OCI-LY7 (cell line): ENCODE measurements around the gene RDH16. TPM values are rescaled to one million over a fixed set of nuclear protein-coding genes. Genes with fewer than 3 reads are reported as not detected.
"Not testable (repeated sequence)": the region's sequence is repeated elsewhere in the genome, so short reads cannot be mapped to it uniquely, and the experiment has no call there.

Source experiments
- BruUV-seq: library from RNA; stranded (reverse); fragments of 400-500 nt; replicated peaks from 2 replicates; lab custom pipeline; 2021; lab: Mats Ljungman, UMichigan
- CTCF ChIA-PET: fragments of 300-600 bp; sonication (Branson Sonifier 250); formaldehyde crosslinking; loops from one replicate; lab custom pipeline; 2022; ENCODE audit warnings: antibody characterized with exemption; ENCODE audit not compliant: unreplicated experiment; lab: Charles Lee
- POLR2A ChIA-PET: fragments of 300-600 bp; sonication (Branson Sonifier 250); formaldehyde crosslinking; loops from one replicate; lab custom pipeline; 2022; ENCODE audit warnings: antibody characterized with exemption; lab: Charles Lee
- DNase-seq: peaks from one replicate; pipeline ENCODE4 v3.0.0-alpha.2; 2015; ENCODE audit warnings: low spot score
- H2AFZ ChIP-seq: fragments of 200-600 bp; sonication (generic), shearing (Covaris generic); 2 replicates; pipeline ENCODE4 v1.6.1; 2014; ENCODE audit warnings: mild to moderate bottlenecking, antibody characterized with exemption, low read length, moderate library complexity
- H3K27ac ChIP-seq: fragments of 200-600 bp; sonication (generic); 2 replicates; pipeline ENCODE4 v1.5.1; 2014; ENCODE audit warnings: mixed run types, low read depth, mild to moderate bottlenecking, moderate library complexity, low read length, inconsistent platforms; ENCODE audit not compliant: poor library complexity, severe bottlenecking
- H3K36me3 ChIP-seq: fragments of 200-600 bp; sonication (generic); 2 replicates; pipeline ENCODE4 v1.6.1; 2014; ENCODE audit warnings: mild to moderate bottlenecking, antibody characterized with exemption, low read length, moderate library complexity, mixed read lengths; ENCODE audit not compliant: insufficient read depth
- H3K4me1 ChIP-seq: fragments of 200-600 bp; sonication (generic); 2 replicates; pipeline ENCODE4 v1.5.1; 2014; ENCODE audit warnings: mild to moderate bottlenecking, low read length; ENCODE audit not compliant: insufficient read depth, poor library complexity, severe bottlenecking
- H3K4me2 ChIP-seq: fragments of 200-600 bp; sonication (generic); 2 replicates; pipeline ENCODE4 v1.6.1; 2014; ENCODE audit warnings: mild to moderate bottlenecking, low read length
- H3K4me3 ChIP-seq: fragments of 200-600 bp; sonication (generic); 2 replicates; pipeline ENCODE4 v1.5.1; 2014; ENCODE audit warnings: mild to moderate bottlenecking, low read depth, low read length; ENCODE audit not compliant: poor library complexity, severe bottlenecking
- H3K79me2 ChIP-seq: fragments of 200-600 bp; sonication (generic); 2 replicates; pipeline ENCODE4 v1.6.1; 2016; ENCODE audit warnings: low read depth, mild to moderate bottlenecking, low read length, moderate library complexity, mixed read lengths; ENCODE audit not compliant: insufficient read depth
- H3K9me2 ChIP-seq: fragments of 200-600 bp; sonication (generic); 2 replicates; pipeline ENCODE4 v1.6.1; 2016; ENCODE audit warnings: mild to moderate bottlenecking, low read length, mixed read lengths; ENCODE audit not compliant: insufficient read depth
- H3K9me3 ChIP-seq: fragments of 200-600 bp; sonication (generic); 2 replicates; pipeline ENCODE4 v1.6.1; 2014; ENCODE audit warnings: mild to moderate bottlenecking, mixed run types, low read length, mixed read lengths
- H4K20me1 ChIP-seq: fragments of 200-600 bp; sonication (generic); 2 replicates; pipeline ENCODE4 v1.6.1; 2014; ENCODE audit warnings: mild to moderate bottlenecking, antibody characterized with exemption, low read length, moderate library complexity, mixed read lengths; ENCODE audit not compliant: insufficient read depth
- CTCF ChIP-seq: fragments of 200-600 bp; sonication (generic); conservative IDR thresholded peaks from 2 replicates; pipeline ENCODE4 v1.5.1; 2014; ENCODE audit warnings: mild to moderate bottlenecking, antibody characterized with exemption, low read length, moderate library complexity, mixed read lengths
- EZH2phosphoT487 ChIP-seq: fragments of 200-600 bp; sonication (generic); IDR thresholded peaks from 2 replicates; pipeline ENCODE4 v1.6.1; 2018; ENCODE audit warnings: low read depth, borderline replicate concordance, mild to moderate bottlenecking, mixed run types, antibody characterized with exemption, low read length, moderate library complexity, mixed read lengths
- intact Hi-C: fragments of 100-400 bp; cut with micrococcal nuclease; formaldehyde crosslinking; loops from one replicate; pipeline ENCODE4 v1.10.0; 2022; ENCODE audit not compliant: unreplicated experiment
- total RNA-seq, 2 experiments: library from RNA; depleted of rRNA in 1 of 2; stranded (reverse); fragments of >200 nt in 1 of 2; shearing (Covaris generic) in 1 of 2; gene quantifications; 2 replicates each; pipeline ENCODE4 v1.2.3, GENCODE V29; 2014 to 2022

RDH16 gene
- total RNA-seq, 2 experiments from 2014 or later = 0.06 to 0.13 TPM

GRCh38 chr12:56978397-56979138 is 21.2 kb upstream of the RDH16 start:
- Histone ChIP-seq H3K79me2 (no peaks in the 10 kb centered on the region), H3K9me2 (no peaks in the 10 kb centered on the region), H2AFZ (no peak overlapping the region), H3K9me3 (no peaks in the 10 kb centered on the region), H3K4me3 (no peak overlapping the region), H3K36me3 (no peaks in the 10 kb centered on the region), H3K4me1 (no peaks in the 10 kb centered on the region), H3K27ac (no peak overlapping the region), H4K20me1 (no peaks in the 10 kb centered on the region), H3K4me2 (no peak overlapping the region)
- intact Hi-C loops = no loop called here
- no TSS peak for BruUV-seq
- no peak for DNase-seq
- CTCF ChIA-PET = no interaction called here
- POLR2A ChIA-PET = no interaction called here
- TF ChIP-seq EZH2phosphoT487 (no peak), CTCF (no peak)

GRCh38 chr12:56977361-56977760 is 20.0 kb upstream of the RDH16 start:
- POLR2A ChIA-PET, intact Hi-C loops, H3K36me3 ChIP-seq, H3K9me3 ChIP-seq, H3K4me3 ChIP-seq, DNase-seq, BruUV-seq, H4K20me1 ChIP-seq, H2AFZ ChIP-seq, H3K4me2 ChIP-seq, H3K79me2 ChIP-seq, CTCF ChIA-PET, H3K27ac ChIP-seq, H3K4me1 ChIP-seq, H3K9me2 ChIP-seq: not testable (repeated sequence)

- H3K36me3 ChIP-seq, DNase-seq, intact Hi-C loops, H3K9me3 ChIP-seq, H3K9me2 ChIP-seq, H3K4me2 ChIP-seq, H4K20me1 ChIP-seq, BruUV-seq, H3K4me1 ChIP-seq, H2AFZ ChIP-seq, H3K4me3 ChIP-seq, H3K27ac ChIP-seq, H3K79me2 ChIP-seq, POLR2A ChIA-PET, CTCF ChIA-PET: not testable (repeated sequence)
These were observed 16.8 kb upstream of the RDH16 start for GRCh38 chr12:56974224-56974623.

- H3K36me3 ChIP-seq, H3K9me2 ChIP-seq, H3K4me1 ChIP-seq, H3K4me3 ChIP-seq, H3K9me3 ChIP-seq, DNase-seq, H3K4me2 ChIP-seq, CTCF ChIA-PET, H3K79me2 ChIP-seq, BruUV-seq, H3K27ac ChIP-seq, POLR2A ChIA-PET, intact Hi-C loops, H2AFZ ChIP-seq, H4K20me1 ChIP-seq: not testable (repeated sequence)
These were observed 11.5 kb upstream of the RDH16 start for GRCh38 chr12:56968910-56969309.

GRCh38 chr12:56965997-56966642 is 8.7 kb upstream of the RDH16 start:
- BruUV-seq, DNase-seq: not testable (repeated sequence)
- CTCF ChIA-PET = interaction anchor here (0.6 kb wide), 1 partner anchor 64 kb away, joined by 3 read pairs; no protein-coding TSS in a partner anchor

More at GRCh38 chr12:56965997-56966642, 8.7 kb upstream of the RDH16 start:
- H3K4me2 ChIP-seq, H3K4me1 ChIP-seq, H3K4me3 ChIP-seq, H4K20me1 ChIP-seq, H3K27ac ChIP-seq, intact Hi-C loops, H3K36me3 ChIP-seq, H3K79me2 ChIP-seq, H3K9me3 ChIP-seq, POLR2A ChIA-PET, H3K9me2 ChIP-seq, H2AFZ ChIP-seq: not testable (repeated sequence)
